ENCODE results near the gene TCAIM. TPM values are rescaled to one million over a fixed set of nuclear protein-coding genes. Genes with fewer than 3 reads are reported as not detected.

Gene TCAIM
- total and polyA plus RNA-seq, 10 of the 15 experiments (the other 5 are each of a cell fraction or from before 2014, with no cell fraction given): 14.5 to 22.9 (median 17.8) TPM

GRCh38 chr3:44439499-44440295 is 101.1 kb downstream of the TCAIM start (continued):
- TF ChIP-seq RUNX3 (IDR thresholded peaks at IDR 0.05; ENCODE audit: low read length) (peak; percentile 97), POU2F2 (IDR thresholded peaks at IDR 0.05; ENCODE audit: borderline replicate concordance, low read depth, low read length) (peak; percentile 83; the same call in 1 of the 3 replicates), KLF5 (IDR thresholded peaks at IDR 0.05; ENCODE audit: partially characterized antibody) (peak; percentile 79), TCF12 (IDR thresholded peaks at IDR 0.05; ENCODE audit: low read depth, low read length) (0 out of 2 replicates have a peak, but pooled peaks have one; percentile 24), ZBED1 (IDR thresholded peaks at IDR 0.05; ENCODE audit: borderline replicate concordance) (peak; percentile 29; the same call in 1 of the 2 replicates), POLR2A (IDR thresholded peaks at IDR 0.05; ENCODE audit: low read depth, low read length) (peak; percentile 70; the same call in 1 of the 2 replicates), ETV6 (conservative IDR thresholded peaks at IDR 0.05 in 1 of 2, IDR thresholded peaks at IDR 0.05 in 1 of 2; ENCODE audit: borderline replicate concordance in 1 of 2, low read depth in 1 of 2) (peak in 1 of 2 experiments; percentile 78; a peak in 2 of 4 replicates), MTA2 (IDR thresholded peaks at IDR 0.05; ENCODE audit: low read depth) (peak; percentile 78), STAT3 (IDR thresholded peaks at IDR 0.05; ENCODE audit: low read depth, low read length) (no peak), RAD51 (IDR thresholded peaks at IDR 0.05) (no peak), CEBPB (IDR thresholded peaks at IDR 0.05; ENCODE audit: borderline replicate concordance in 1 of 2, low read depth in 2 of 2, low read length in 2 of 2) (no peak), MYB (IDR thresholded peaks at IDR 0.05; ENCODE audit: borderline replicate concordance, low read depth, low read length) (peak; percentile 42; the same call in 1 of the 2 replicates), NFIC (IDR thresholded peaks at IDR 0.05; ENCODE audit: low read depth, low read length) (peak; percentile 59; the same call in 1 of the 2 replicates), ZNF274 (IDR thresholded peaks at IDR 0.05; ENCODE audit: insufficient read depth, insufficient read length) (no peak), CHD1 (IDR thresholded peaks at IDR 0.05; ENCODE audit: low read depth, low read length) (no peak), TCF7 (IDR thresholded peaks at IDR 0.05; ENCODE audit: borderline replicate concordance) (peak; percentile 86), CREB1 (IDR thresholded peaks at IDR 0.05; ENCODE audit: low read depth) (peak; percentile 82), NFYB (IDR thresholded peaks at IDR 0.05; ENCODE audit: insufficient read depth, low read depth, low read length) (peak; percentile 36; the same call in 1 of the 2 replicates), ZNF384 (IDR thresholded peaks at IDR 0.05; ENCODE audit: borderline replicate concordance, low read depth, low read length) (no peak; the same call in 1 of the 2 replicates), ZBTB11 (CRISPR knock-in tag; IDR thresholded peaks at IDR 0.05) (no peak), NR2F1 (conservative IDR thresholded peaks at IDR 0.05) (peak; percentile 46; the same call in 1 of the 2 replicates), FOS (IDR thresholded peaks at IDR 0.05; ENCODE audit: borderline replicate concordance, extremely low read depth, insufficient read length) (no peak)
- TF ChIP-seq, protein P1, sequence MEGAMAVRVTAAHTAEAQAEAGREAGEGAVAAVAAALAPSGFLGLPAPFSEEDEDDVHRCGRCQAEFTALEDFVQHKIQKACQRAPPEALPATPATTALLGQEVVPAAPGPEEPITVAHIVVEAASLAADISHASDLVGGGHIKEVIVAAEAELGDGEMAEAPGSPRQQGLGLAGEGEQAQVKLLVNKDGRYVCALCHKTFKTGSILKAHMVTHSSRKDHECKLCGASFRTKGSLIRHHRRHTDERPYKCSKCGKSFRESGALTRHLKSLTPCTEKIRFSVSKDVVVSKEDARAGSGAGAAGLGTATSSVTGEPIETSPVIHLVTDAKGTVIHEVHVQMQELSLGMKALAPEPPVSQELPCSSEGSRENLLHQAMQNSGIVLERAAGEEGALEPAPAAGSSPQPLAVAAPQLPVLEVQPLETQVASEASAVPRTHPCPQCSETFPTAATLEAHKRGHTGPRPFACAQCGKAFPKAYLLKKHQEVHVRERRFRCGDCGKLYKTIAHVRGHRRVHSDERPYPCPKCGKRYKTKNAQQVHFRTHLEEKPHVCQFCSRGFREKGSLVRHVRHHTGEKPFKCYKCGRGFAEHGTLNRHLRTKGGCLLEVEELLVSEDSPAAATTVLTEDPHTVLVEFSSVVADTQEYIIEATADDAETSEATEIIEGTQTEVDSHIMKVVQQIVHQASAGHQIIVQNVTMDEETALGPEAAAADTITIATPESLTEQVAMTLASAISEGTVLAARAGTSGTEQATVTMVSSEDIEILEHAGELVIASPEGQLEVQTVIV (IDR thresholded peaks at IDR 0.05; ENCODE audit: borderline replicate concordance, partially characterized antibody): peak; percentile 21
- TF ChIP-seq, protein P2, sequence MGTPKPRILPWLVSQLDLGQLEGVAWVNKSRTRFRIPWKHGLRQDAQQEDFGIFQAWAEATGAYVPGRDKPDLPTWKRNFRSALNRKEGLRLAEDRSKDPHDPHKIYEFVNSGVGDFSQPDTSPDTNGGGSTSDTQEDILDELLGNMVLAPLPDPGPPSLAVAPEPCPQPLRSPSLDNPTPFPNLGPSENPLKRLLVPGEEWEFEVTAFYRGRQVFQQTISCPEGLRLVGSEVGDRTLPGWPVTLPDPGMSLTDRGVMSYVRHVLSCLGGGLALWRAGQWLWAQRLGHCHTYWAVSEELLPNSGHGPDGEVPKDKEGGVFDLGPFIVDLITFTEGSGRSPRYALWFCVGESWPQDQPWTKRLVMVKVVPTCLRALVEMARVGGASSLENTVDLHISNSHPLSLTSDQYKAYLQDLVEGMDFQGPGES (IDR thresholded peaks at IDR 0.05): no peak

Measured in GM12878 (cell line).